HepG2 (cell line): ENCODE data around the gene LRPAP1. TPM values are rescaled to one million over a fixed set of nuclear protein-coding genes. Genes with fewer than 3 reads are reported as not detected.

Source experiments
- ATAC-seq: fragments of 200-7000 bp; cut with Tn5 transposase; 3 replicates; pipeline ENCODE4 v1.9.1; 2020; ENCODE audit warnings: mild to moderate bottlenecking, moderate library complexity
- BruUV-seq: library from RNA; stranded (reverse); fragments of 400-500 nt; replicated peaks from 2 replicates; lab custom pipeline; 2021; lab: Mats Ljungman, UMichigan
- CTCF ChIA-PET: fragments of 300-600 bp; formaldehyde crosslinking; extraction: SDS; loops from one replicate; lab custom pipeline; 2021; ENCODE audit warnings: low total read pairs, inconsistent platforms, low intra/inter-chr PET ratio; lab: Yijun Ruan, JAX
- POLR2A ChIA-PET: fragments of 350-600 bp; sonication (Branson Sonifier 250); formaldehyde crosslinking; loops from one replicate; lab custom pipeline; 2020; ENCODE audit warnings: antibody characterized with exemption, inconsistent platforms; lab: Yijun Ruan, JAX
- DNase-seq: peaks from one replicate; pipeline ENCODE4 v3.0.0-alpha.2; 2015; ENCODE audit warnings: low spot score
- FAIRE-seq: peaks from 3 replicates; lab custom pipeline; 2011; peaks lifted over from hg19 to GRCh38; lab: Jason Lieb, UNC
- H2AFZ ChIP-seq: one replicate; pipeline ENCODE4 v1.6.1; 2011; ENCODE audit warnings: low read length, inconsistent platforms
- H3K27ac ChIP-seq: fragments of 300-600 bp; 3 replicates; pipeline ENCODE4 v1.8.0; 2011; ENCODE audit warnings: mixed run types, mild to moderate bottlenecking, mixed read lengths, low read length, inconsistent platforms; ENCODE audit not compliant: insufficient read depth; ENCODE audit errors: extremely low read length
- H3K27me3 ChIP-seq, 2 experiments: fragments of 200-600 bp in 1 of 2; 2 replicates in 1 of 2; 3 replicates in 1 of 2; pipeline versions ENCODE4 v1.6.0 to v1.8.0; 2011; ENCODE audit warnings: low read length in 2 of 2, mild to moderate bottlenecking in 2 of 2, moderate library complexity in 2 of 2, inconsistent platforms in 1 of 2; ENCODE audit not compliant: insufficient read depth in 2 of 2, control insufficient read depth in 1 of 2
- H3K36me3 ChIP-seq, 2 experiments: fragments of 200-600 bp in 1 of 2; replicated peaks in 1 of 2; 2 replicates in 1 of 2; 3 replicates in 1 of 2; pipeline versions ENCODE4 v1.5.1 to v1.8.0; 2011; ENCODE audit warnings: low read length in 2 of 2, inconsistent platforms in 1 of 2; ENCODE audit not compliant: insufficient read depth in 2 of 2, control insufficient read depth in 1 of 2
- H3K4me1 ChIP-seq: 2 replicates; pipeline ENCODE4 v1.5.1; 2012; ENCODE audit warnings: low read length, inconsistent platforms; ENCODE audit not compliant: insufficient read depth
- H3K4me2 ChIP-seq: 2 replicates; pipeline ENCODE4 v1.6.0; 2011; ENCODE audit warnings: low read depth, low read length, inconsistent platforms
- H3K4me3 ChIP-seq, 3 experiments: fragments of 200-600 bp in 1 of 3; sonication (generic), shearing (Covaris generic) in 1 of 3; replicated peaks in 1 of 3; 2 replicates each; pipeline ENCODE4 v1.5.1; 2011 to 2016; ENCODE audit warnings: low read length in 3 of 3, inconsistent platforms in 2 of 3, low read depth in 2 of 3, mild to moderate bottlenecking in 2 of 3, control low read depth in 1 of 3, mixed read lengths in 1 of 3; ENCODE audit not compliant: insufficient read depth in 1 of 3
- H3K79me2 ChIP-seq: one replicate; pipeline ENCODE4 v1.6.1; 2011; ENCODE audit warnings: low read length, inconsistent platforms; ENCODE audit not compliant: insufficient read depth
- H3K9ac ChIP-seq: 2 replicates; pipeline ENCODE4 v1.6.0; 2011; ENCODE audit warnings: mild to moderate bottlenecking, low read depth, low read length, inconsistent platforms; ENCODE audit not compliant: insufficient read depth
- H3K9me3 ChIP-seq: 2 replicates; pipeline ENCODE4 v1.5.1; 2012; ENCODE audit warnings: mild to moderate bottlenecking, low read length
- H4K20me1 ChIP-seq: 2 replicates; pipeline ENCODE4 v1.6.0; 2011; ENCODE audit warnings: inconsistent platforms, mild to moderate bottlenecking, low read length, moderate library complexity; ENCODE audit not compliant: insufficient read depth
- EED ChIP-seq: sonication (generic); formaldehyde crosslinking; IDR thresholded peaks from 2 replicates; pipeline ENCODE4 v1.5.0; 2020; ENCODE audit warnings: mild to moderate bottlenecking, missing genetic modification reagents
- KDM3A ChIP-seq: IDR thresholded peaks from 2 replicates; pipeline ENCODE4 v1.6.1; 2018; ENCODE audit warnings: low read depth, missing compliant biosample characterization
- PCBP2 ChIP-seq: fragments of 200-400 bp; formaldehyde crosslinking; optimal IDR thresholded peaks from 2 replicates; pipeline ENCODE3; 2018; ENCODE audit warnings: low read length, low read depth; ENCODE audit not compliant: poor library complexity, severe bottlenecking
- POLR2G ChIP-seq: fragments of 200-400 bp; formaldehyde crosslinking; IDR thresholded peaks from 2 replicates; pipeline ENCODE4 v1.6.1; 2018; ENCODE audit warnings: mild to moderate bottlenecking, low read depth, low read length, moderate library complexity
- RNF2 ChIP-seq: fragments of 450-650 bp; conservative IDR thresholded peaks from 2 replicates; pipeline ENCODE4 v1.6.1; 2016; ENCODE audit warnings: low read depth
- SNAI1 ChIP-seq: sonication (generic); formaldehyde crosslinking; IDR thresholded peaks from 2 replicates; pipeline ENCODE4 v1.5.0; 2020; ENCODE audit warnings: mild to moderate bottlenecking, missing genetic modification reagents, borderline replicate concordance
- SOX13 ChIP-seq, 3 experiments: fragments of 450-650 bp in 1 of 3; sonication (generic) in 1 of 3; formaldehyde crosslinking in 1 of 3; IDR thresholded peaks in 2 of 3; conservative IDR thresholded peaks in 1 of 3; 2 replicates each; pipeline versions ENCODE4 v1.5.0 to v1.6.1; 2016 to 2020; ENCODE audit warnings: antibody characterized with exemption in 1 of 3, mild to moderate bottlenecking in 1 of 3, missing compliant biosample characterization in 1 of 3, missing genetic modification reagents in 1 of 3, moderate library complexity in 1 of 3
- ZBTB2 ChIP-seq: sonication (generic); formaldehyde crosslinking; IDR thresholded peaks from 2 replicates; pipeline ENCODE4 v1.8.0; 2022; ENCODE audit warnings: low read depth, missing genetic modification reagents
- ZNF282 ChIP-seq: fragments of 450-650 bp; IDR thresholded peaks from 2 replicates; pipeline ENCODE4 v1.6.1; 2018; ENCODE audit not compliant: partially characterized antibody
- ZNF549 ChIP-seq: sonication (generic); formaldehyde crosslinking; IDR thresholded peaks from 2 replicates; pipeline ENCODE4 v1.5.0; 2020; ENCODE audit warnings: missing genetic modification reagents
- ZSCAN21 ChIP-seq: sonication (generic); formaldehyde crosslinking; IDR thresholded peaks from 2 replicates; pipeline ENCODE4 v1.8.0; 2022; ENCODE audit warnings: mild to moderate bottlenecking, missing genetic modification reagents, moderate library complexity, borderline replicate concordance
- WGBS: methylation state at CpG from one replicate; pipeline ENCODE4 v1.1.6; 2017; ENCODE audit warnings: low lambda C conversion rate; 5-methylcytosine and 5-hydroxymethylcytosine counted together
- in situ Hi-C: cut with HindIII; loops from 2 replicates; pipeline ENCODE4 v1.10.0; 2017; ENCODE audit warnings: low pct_unique_long_range_greater_than_20kb; ENCODE audit not compliant: extremely low pct_ligation_motif_present
- intact Hi-C: fragments of 100-400 bp; cut with micrococcal nuclease; formaldehyde crosslinking; loops from one replicate; pipeline ENCODE4 v1.10.0; 2022; ENCODE audit not compliant: unreplicated experiment
- polyA plus RNA-seq, 8 experiments: library from polyadenylated mRNA; depleted of rRNA in 3 of 8; stranded (reverse) in 7 of 8; unstranded in 1 of 8; fragments of >200 nt; fragmentation: Illumina TruSeq in 4 of 8; extraction: Trizol in 4 of 8; gene quantifications; 2 replicates each; pipeline versions ENCODE4 v1.2.1 to v1.2.3, GENCODE V29; 2011 to 2016; ENCODE audit warnings: low read depth in 4 of 8, missing spikeins in 1 of 8, mixed read lengths in 1 of 8; ENCODE audit not compliant: insufficient read depth in 1 of 8
- total RNA-seq, 5 experiments: library from RNA; depleted of rRNA; stranded (reverse); fragments of >200 nt; fragmentation: Illumina TruSeq; extraction: Trizol; gene quantifications; 2 replicates each; pipeline ENCODE4 v1.2.3, GENCODE V29; 2016; ENCODE audit warnings: low read depth in 1 of 5

The LRPAP1 gene
- total and polyA plus RNA-seq, 2 of the 13 experiments (the other 11 are each of a cell fraction or from before 2014, with no cell fraction given), result 153 to 191 TPM

GRCh38 chr4:3491681-3492405 is 40.4 kb downstream of the LRPAP1 start:
- CTCF ChIA-PET, result no interaction called here

More at GRCh38 chr4:3491681-3492405, 40.4 kb downstream of the LRPAP1 start:
- no peak for ATAC-seq
- intact Hi-C loops (no loop called here), in situ Hi-C loops (no loop called here)
- FAIRE-seq, result no peak
- no peak overlapping the region for H2AFZ ChIP-seq
- no peak overlapping the region for H3K4me2 ChIP-seq
- POLR2A ChIA-PET, result no interaction called here
- peaks cover 22 to 86% of the 10 kb centered on the region in 2 experiments for H3K27me3 ChIP-seq
- no peak overlapping the region for H3K4me3 ChIP-seq
- H3K9ac ChIP-seq, result no peak overlapping the region
- no peak for DNase-seq
- H4K20me1 ChIP-seq, result no peaks in the 10 kb centered on the region
- peaks cover 28% of the 10 kb centered on the region for H3K4me1 ChIP-seq
- 31% methylated on average over 9 of the region's 17 CpGs for WGBS
- H3K36me3 ChIP-seq, result no peaks in the 10 kb centered on the region
- TF ChIP-seq POLR2G (no peak), ZNF549 (no peak), SNAI1 (CRISPR knock-in tag) (no peak), ZBTB2 (no peak), PCBP2 (no peak), ZSCAN21 (CRISPR knock-in tag) (no peak), RNF2 (no peak), KDM3A (no peak), SOX13 (IDR thresholded peaks at IDR 0.05) (no peak), SOX13 (CRISPR knock-in tag; conservative IDR thresholded peaks at IDR 0.05 in 1 of 2, IDR thresholded peaks at IDR 0.05 in 1 of 2) (no peak), ZNF282 (no peak), EED (CRISPR knock-in tag) (no peak)
- H3K79me2 ChIP-seq, result no peaks in the 10 kb centered on the region
- H3K27ac ChIP-seq, result no peak overlapping the region
- BruUV-seq, result no TSS peak
- H3K9me3 ChIP-seq, result no peaks in the 10 kb centered on the region
